ENCODE data around the gene PSMD14. TPM values are rescaled to one million over a fixed set of nuclear protein-coding genes. Genes with fewer than 3 reads are reported as not detected.

The PSMD14 gene
- total and polyA plus RNA-seq, 2 donors (not counting 1 experiment from before 2014, with no cell fraction given) = 7.4 to 27.0 TPM

GRCh38 chr2:161417438-161418274 lies 109.4 kb downstream of the PSMD14 start:
- intact Hi-C loops (cut with micrococcal nuclease) = no loop called here
- CTCF ChIA-PET = no interaction called here
- WGBS (ENCODE audit: insufficient coverage) = 23% methylated on average over 8 of the region's 21 CpGs

More at GRCh38 chr2:161417438-161418274, 109.4 kb downstream of the PSMD14 start:
- H3K9me3 ChIP-seq (ENCODE audit: control extremely low read depth in 1 of 3, control insufficient read depth in 2 of 3, insufficient read depth in 1 of 3, low read length in 2 of 3) = peaks cover 0 to 20% (median 4%) of the 10 kb centered on the region in 3 donors
- peaks cover 59 to 62% of the 10 kb centered on the region in 2 donors for H3K4me1 ChIP-seq (ENCODE audit: control insufficient read depth in 2 of 2, insufficient read depth in 2 of 2, low read length in 2 of 2)
- H3K36me3 ChIP-seq (replicated peaks in 1 of 2; ENCODE audit: control extremely low read depth in 1 of 2, control insufficient read depth in 1 of 2, extremely low read depth in 1 of 2, insufficient read depth in 2 of 2, low read length in 1 of 2) = no peaks in the 10 kb centered on the region
- no peak overlapping the region for H3K4me3 ChIP-seq (ENCODE audit: control extremely low read depth in 1 of 5, extremely low read depth in 1 of 5, insufficient read depth in 1 of 5, low read depth in 2 of 5, low read length in 4 of 5)
- POLR2A ChIA-PET = no interaction called here
- H3K79me2 ChIP-seq (ENCODE audit: control insufficient read depth, insufficient read depth, low read length) = no peaks in the 10 kb centered on the region
- no peak for TF ChIP-seq EZH2 (IDR thresholded peaks at IDR 0.05; ENCODE audit: borderline replicate concordance, insufficient read depth, low read depth, low read length, poor library complexity, severe bottlenecking)
- no peak for TF ChIP-seq CTCF (IDR thresholded peaks at IDR 0.05)
- H3K9ac ChIP-seq (ENCODE audit: low read length) = no peak overlapping the region
- DNase-seq (peak; percentile 25), ATAC-seq (ENCODE audit: low read depth) (no peak)
- peak overlapping the region; percentile 19 for H2AFZ ChIP-seq (ENCODE audit: insufficient read depth, low read depth, low read length, poor library complexity, severe bottlenecking)
- no peaks in the 10 kb centered on the region for H4K20me1 ChIP-seq (ENCODE audit: control insufficient read depth, insufficient read depth, low read length, poor library complexity, severe bottlenecking)
- H3K27ac ChIP-seq (ENCODE audit: low read length in 2 of 2) = no peak overlapping the region
- H3K9me3 Mint-ChIP-seq (ENCODE audit: insufficient read depth) = peaks cover 2% of the 10 kb centered on the region
- H3K4me1 Mint-ChIP-seq = peaks cover 56% of the 10 kb centered on the region
- H3K4me3 Mint-ChIP-seq = peak overlapping the region; percentile 48
- H3K27me3 Mint-ChIP-seq = peaks cover 83% of the 10 kb centered on the region
- H3K4me2 ChIP-seq (replicated peaks; ENCODE audit: low read depth, low read length, poor library complexity, severe bottlenecking) = peak overlapping the region; percentile 81
- peaks cover 2 to 85% (median 72%) of the 10 kb centered on the region in 4 experiments for H3K27me3 ChIP-seq (replicated peaks in 1 of 4; ENCODE audit: control extremely low read depth in 1 of 4, control insufficient read depth in 3 of 4, insufficient read depth in 4 of 4, low read length in 3 of 4)
- H3K27ac Mint-ChIP-seq = no peak overlapping the region

All from B cell (primary cell).